ENCODE measurements around the gene PRKAG2.

PRKAG2 gene

DNA sequence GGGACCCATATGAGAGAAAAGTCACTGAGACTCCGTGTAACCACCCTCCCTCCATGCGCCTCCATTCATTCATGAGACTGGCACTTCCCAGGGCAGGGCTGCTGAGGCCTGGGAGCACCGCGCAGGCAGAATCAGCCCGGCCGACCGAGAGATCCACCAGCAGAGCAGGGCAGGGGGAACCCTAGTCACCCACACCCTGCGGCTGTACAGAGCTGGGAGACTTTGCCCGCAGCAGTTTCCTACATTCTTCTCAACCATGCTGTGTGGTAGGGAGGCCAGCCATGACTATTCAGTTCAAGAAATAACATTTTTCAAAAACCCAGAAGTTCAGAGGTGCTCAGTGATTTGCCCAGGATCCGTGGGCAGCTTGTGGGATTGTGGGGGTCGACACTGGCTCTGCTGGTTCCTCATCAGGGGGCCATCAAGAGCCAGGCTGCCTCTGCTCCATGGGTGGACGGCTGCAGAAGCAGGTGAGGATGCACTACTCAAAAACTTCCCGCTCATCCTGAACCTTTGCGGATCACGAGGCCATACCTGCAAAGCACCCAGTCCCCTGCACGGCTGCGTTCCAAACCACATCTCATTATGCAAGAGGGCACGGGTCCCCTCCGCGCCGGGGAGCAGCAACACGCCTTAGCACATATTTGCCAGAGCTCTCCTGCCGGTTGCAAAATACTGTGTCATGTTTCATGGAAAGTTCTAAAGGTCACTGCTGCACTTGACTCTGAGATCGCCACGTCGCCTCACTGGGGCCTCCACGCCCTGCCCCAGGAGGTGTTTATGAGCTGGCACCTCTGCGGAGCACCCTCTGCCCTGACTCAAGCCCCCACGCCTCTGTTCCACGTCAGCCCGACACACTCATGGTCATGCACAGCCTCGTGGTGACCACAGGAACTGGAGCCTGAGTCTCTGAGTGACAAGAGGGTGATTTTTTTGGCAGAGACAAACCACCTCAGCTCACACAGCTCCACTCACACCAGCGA is 132.0 kb downstream of the PRKAG2 start:
- DNase-seq (ENCODE audit: low read depth), result no peak

DNA sequence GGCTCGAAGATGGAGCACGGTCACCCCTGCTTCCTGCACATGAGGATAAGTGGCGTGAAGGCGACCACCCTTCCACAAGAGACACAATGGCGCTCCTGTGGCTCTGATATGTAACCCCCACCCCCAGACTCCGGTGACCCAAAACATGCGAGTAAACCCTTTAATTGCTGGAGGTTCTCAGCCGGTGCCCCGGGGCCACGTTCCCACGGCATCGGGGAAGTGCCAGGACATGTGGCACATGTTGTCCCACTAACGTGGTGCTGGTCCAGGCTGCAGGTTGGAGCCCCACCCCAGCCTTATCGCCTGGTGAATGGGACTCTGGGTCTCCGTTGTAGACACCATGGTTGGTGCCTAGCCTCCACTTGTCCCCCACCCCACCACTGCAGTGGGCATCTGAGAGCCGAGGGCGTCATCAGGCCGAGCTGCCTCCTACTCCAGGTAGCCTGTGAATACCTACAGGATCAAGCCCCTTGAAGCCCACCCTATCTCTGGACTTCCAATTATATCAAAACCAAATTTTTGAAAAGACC is 132.8 kb downstream of the PRKAG2 start:
- no peak for DNase-seq (ENCODE audit: low read depth)

DNA sequence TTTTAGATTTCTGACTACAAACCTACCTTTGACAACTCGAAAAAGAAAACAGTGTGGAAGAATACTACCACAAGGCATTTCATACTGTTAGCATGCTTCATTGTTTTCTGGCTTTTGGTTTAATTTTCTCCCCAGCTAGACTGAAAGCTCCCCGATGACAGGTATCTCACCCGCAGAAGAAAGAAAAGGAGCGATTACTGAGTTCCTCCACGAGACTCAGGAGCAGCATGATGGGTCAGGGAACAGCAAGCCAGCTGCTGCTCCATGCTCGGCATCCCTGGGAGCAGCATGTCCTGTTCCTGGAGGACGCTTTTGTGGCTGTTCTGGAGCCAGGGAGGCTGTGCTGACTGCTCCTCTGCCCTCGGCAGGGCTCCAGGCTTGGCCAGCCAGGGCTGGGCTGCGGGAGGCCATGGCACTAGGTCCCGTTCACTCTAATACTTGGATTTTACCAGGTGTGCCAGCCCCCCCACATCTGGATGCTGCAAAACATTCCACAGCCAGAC is 133.4 kb downstream of the PRKAG2 start:
- DNase-seq (ENCODE audit: low read depth), result no peak

DNA sequence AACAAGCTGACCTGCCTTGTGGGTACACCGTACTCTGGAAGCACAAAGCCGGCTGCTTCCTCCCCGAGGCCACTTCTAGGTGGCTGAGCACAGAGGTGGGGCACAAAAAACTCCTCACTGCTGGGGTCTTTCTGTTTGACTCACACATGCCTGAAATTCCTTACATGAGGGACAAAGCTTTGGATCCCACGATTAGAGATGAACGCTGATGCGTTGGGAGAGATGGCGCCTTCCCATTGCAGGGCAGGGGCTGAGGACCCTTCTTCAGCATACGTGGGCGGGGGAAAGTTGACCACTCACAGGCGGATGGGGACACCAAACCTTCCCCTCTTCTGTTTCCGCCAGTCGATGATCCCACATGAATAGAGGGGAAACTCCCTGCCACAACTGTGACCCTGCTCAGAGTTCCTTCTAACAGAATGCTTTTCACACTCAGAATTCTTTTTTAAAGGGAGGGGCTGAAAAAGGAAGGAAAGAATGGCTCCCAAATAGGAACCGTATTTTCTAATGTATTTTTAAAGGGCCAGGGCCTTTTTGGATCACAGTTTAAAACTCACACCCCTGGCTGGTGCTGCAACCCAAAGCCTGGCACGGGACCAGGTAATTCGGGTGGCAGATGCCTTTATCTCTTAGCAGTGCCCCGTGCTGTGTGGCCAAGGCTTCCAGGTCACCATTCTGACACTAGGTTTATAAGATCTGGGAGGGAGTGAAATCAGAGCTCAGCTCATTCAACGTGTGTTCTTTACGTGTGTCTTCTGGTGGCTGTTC is 134.0 kb downstream of the PRKAG2 start:
- no peak for DNase-seq (ENCODE audit: low read depth)

DNA sequence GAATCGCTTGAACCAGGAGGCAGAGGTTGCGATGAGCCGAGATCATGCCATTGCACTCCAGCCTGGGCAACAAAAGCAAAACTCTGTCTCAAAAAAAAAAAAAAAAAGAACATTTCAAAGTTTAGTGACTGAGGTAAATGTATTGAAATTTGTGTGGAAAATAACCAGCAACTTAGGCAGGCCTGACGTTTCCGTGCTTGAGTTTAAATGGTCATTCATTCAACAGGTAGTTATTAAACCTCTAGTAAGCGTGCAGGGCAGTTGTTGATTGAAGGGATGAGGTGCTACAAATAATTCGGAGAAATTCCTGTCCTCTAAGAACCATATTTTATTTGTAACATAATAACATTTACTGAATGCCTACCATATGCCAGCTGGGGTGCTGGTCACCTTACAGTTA is 135.3 kb downstream of the PRKAG2 start:
- no peak for DNase-seq (ENCODE audit: low read depth)

DNA sequence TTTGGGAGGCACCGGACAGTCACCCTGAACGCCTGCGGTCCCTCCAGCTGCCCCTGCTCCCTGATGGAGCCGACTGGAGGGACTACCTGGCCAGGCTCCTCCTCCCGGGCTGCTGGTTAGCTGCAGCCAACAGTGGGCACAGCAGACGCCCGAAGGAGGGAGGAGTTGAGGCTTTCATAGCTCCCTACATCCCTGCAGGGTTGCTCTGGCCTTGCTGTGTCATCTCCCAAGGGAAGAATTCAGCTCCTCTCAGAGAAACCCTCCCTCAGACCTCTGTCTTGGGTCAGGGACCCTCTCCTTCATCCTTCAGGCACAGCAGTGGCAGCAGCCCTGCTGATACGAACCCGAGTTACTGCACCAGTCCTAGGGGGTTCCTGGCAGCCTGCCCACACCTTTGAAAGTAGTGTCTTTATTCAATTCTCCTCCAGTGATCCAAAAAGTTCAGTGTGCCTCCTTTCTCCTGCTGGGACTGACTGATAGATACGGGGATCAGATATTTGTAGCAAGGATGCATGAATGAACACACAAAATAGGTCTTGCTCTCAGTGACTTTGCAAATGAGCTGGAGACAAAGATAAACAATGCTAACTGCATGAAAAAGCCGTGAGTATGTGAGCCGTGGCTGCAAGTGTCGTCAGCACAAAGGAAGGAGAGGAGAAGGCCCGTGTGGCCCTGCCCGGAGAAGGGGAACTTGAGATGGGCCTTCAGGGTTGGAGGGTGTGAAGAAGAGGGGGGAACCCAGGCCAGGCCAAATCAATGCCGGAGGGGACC is 136.6 kb downstream of the PRKAG2 start:
- DNase-seq (ENCODE audit: low read depth), result no peak

DNA sequence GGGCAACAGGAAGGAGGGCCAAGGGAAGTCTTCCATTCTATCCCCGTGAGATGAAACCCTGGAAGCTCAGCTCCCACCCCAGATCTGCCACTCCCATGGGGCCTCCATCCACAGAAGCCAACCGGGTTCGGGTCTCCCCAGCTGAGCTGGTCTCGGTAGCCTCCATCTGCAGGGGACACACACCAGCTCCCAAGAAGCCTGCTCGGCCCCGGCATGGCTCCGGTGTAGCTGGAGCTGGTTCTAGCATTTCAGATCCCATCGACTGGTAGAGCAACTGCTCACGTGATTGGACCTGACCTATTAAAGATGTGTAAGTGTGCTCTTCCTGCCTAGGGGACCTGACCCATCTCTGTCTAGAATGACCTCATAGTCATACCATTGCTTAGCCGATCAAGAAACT is 138.0 kb downstream of the PRKAG2 start:
- DNase-seq (ENCODE audit: low read depth), result no peak

DNA sequence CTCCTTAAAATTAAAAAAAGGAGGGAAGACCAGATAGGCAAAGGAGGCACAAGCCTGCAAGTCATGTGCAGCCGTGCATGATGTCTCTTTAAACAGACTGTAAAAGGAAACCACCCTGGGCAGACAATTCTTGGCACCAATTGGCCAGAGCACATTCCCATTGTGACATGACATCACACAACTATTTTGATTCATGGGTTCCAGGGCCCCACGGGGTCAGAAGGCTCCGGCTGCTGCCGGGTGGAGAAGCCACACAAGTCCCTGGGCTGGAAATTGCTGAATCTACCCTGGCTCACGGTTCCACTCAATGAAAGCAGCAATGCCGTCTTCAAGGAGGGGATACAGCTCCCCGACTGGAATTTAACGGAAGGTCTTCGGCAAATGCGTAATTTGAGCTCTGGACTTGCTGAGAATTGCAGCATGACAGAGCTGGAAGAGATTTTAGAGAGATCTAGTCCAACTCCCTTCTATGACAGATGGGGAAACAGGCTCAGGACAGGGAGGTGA is 140.5 kb downstream of the PRKAG2 start:
- DNase-seq (ENCODE audit: low read depth), result peak; percentile 90

DNA sequence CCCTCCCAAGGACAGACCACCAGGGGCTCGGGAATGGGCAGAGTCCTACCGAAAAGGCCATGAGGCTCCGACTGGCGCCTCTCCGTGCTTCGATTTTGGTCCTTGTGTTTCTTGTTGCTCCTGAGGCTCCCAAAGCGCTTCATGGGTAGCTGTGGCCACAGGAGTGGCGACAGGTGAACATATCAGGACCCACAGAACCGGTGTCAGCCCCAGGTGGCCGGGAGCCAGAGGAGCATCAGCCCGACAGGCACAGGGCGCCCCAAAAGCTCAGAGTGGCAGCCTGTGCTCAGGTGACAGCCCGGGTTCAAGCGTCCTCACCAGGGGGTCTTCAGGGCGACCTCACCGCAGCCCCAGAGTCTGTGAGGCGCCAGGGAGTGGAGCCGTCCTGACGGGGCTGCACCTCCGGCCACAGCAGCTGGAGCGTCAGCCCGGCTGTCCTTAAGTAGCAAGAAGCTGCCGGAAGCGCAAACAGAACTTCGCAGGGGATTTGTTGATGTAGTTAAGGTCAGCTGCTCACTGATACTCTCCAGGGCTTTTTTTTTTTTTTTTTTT is 141.0 kb downstream of the PRKAG2 start:
- DNase-seq (ENCODE audit: low read depth), result no peak

DNA sequence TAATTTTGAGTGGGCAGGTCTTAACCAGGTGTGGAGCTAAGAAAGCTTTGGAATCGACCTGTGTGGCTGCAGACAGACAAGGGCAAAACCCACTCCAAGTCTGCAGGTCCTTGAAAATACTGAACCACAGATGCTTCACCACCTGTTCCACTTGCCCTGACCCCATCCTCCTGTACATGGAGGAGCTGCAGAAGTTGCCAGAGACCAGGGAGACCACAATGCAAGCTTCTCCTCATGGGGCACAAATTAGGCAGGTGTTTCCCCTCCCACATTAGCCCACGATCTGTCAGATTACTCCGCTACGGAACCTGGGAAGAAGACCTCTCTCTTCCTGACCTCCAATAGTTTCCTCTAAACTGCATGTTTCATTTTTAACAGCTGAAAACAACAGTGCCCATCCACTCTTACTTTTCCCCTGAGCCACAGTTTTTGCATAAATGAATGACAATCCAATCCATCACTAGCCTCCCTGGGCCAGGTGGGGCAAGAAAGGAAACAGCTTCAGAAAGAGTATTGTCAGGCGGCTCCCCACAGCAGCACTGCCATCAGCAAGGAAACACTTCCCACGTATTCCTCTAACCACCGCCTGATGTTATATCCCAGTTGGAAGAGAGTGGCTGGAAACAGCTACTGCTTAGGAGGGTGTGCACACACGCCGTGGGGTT is 141.6 kb downstream of the PRKAG2 start:
- DNase-seq (ENCODE audit: low read depth), result no peak

DNA sequence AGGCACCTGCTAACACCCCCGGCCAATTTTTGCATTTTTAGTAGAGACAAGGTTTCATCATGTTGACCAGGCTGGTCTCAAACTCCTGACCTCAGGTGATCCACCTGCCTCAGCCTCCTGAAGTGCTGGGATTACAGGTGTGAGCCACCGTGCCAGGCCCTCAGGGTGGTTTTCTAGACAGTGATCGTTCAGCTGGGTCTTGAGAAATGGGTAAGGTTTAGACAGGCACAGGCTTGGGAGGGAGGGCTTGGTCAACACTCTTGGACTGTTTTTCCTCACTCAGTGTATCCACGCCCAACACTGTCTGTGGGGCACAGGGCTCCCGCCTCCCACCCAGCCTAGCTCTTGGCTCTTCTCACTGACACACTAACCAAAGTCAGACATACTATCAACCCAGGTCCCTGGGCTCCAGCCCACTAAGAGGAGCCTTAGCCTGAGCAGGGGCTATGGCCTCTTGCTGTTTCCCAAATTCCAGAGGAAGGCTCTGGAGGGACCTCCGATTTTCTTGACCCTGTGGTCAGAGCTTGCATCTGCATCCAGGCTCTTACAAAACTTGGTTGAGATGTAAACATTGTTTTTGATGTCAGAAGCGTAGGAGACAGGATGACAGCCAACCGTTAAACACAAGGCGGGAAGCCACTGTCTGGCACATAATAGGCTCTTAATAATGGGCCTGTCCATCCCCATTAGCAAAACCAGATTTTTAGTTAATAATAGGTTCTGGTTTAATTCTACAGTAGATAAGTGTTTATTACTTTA is 143.9 kb downstream of the PRKAG2 start:
- no peak for DNase-seq (ENCODE audit: low read depth)

DNA sequence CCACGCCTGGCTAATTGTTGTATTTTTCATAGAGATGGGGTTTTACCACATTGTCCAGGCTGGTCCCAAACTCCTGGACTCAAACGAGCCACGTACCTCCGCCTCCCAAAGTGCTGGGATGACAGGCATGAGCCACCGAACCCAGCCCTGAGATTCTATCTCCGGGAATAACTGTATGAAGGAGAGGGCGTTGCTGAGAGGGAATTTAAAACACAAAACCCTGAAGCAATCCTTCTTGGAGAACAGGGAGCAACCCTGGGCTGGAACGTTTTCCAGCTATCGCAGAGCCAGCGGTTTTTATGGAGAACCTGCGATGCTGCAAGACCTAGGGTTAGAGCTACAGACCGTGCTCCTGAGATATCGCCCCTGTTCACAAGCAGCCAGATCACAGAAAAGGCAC is 144.6 kb downstream of the PRKAG2 start:
- DNase-seq (ENCODE audit: low read depth), result no peak

DNA sequence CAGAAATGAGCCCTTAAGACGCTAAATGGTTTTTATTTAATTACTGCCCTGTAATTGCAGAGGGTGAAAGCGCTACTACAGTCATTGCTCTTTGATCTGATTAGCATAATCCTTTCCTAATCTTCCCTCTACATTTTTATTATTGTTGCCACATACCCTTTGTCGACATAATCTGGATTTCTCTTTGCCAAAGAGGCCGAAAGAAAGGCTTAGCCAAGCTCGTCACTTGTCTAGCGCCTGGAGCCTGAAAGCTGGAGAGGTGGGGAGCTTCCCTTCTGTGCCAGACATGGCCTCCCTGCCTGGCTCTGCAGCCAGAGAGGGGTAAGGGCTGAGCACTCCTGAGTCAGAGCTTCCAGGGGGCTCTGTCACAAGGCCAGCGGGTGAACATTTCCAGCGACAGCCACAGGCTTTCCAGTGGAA is 145.9 kb downstream of the PRKAG2 start:
- DNase-seq (ENCODE audit: low read depth), result no peak

DNA sequence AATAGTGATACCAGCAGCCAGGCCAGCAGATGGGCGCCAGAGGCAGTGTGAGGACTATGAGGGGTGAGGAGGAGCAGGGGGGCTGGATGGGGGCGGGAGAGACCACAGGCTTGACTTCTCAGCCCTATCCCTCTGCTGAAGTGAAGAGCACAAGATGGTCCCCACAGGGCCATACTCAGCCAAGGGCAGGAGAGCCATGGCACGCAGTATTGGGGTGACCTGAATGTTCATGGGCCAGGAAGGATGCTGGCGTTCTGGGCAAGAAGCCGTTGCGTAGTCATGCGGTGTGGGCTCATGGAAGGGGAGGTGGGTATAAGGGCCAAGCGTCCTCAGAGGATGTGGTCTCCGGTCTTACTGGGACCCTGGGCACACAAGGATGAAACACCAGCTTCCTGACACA is 146.3 kb downstream of the PRKAG2 start:
- no peak for DNase-seq (ENCODE audit: low read depth)

DNA sequence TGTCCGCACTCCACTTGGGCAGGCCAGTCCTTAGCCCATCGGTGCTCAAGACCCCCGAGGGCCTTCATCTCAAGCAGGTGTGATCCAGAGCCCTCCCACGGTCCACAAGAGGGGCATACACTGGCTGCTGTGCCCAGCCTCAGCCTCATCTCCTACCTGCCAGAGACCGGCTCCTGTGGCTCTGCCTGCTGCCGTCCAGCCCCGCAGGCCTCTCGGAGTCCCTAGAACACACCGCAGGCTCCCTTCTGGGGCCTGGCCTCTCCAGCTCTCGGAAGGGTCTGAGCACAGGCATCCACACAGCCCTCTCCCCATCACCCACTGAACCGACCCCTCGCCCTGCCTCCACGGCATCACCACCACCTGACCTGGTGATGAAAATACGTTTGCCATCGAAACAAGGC is 147.4 kb downstream of the PRKAG2 start:
- DNase-seq (ENCODE audit: low read depth), result no peak

DNA sequence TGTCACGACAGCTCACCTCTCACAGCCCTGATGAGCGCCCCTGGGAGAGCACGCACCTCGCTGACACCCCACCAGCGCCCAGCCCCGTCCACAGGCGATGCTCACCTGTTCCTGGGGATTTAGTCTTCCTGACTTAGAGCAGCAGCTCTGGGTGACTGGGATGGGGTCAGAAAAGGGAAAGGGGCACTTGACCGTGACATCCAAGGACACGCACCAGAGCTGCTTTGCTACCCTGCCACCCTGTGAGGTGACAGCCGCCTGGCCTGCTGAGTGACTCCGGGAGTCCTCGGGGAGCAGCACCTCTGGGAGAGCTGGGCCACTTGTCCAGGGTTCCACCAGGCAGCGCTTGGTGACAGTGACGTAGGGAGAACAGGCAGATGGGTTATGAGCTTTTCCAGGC is 148.2 kb downstream of the PRKAG2 start:
- no peak for DNase-seq (ENCODE audit: low read depth)

DNA sequence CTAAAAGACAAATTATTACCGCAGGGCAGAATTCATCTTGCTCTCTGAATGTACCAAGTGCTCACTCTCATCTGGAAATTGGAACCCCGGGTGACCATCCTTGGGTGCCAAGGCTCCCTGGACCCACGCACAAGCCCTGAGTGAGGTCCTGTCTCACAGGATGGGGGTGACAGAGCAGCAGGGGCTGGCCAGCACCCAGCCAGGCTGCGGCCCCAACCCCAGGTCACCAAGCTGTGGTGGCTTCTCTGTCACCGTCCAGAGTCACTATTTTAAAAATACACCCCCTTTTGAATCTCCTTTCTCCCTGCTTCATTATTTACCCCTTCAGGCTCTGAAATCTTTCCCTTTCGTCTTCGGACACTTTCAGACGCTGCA is 148.6 kb downstream of the PRKAG2 start:
- DNase-seq (ENCODE audit: low read depth), result no peak

DNA sequence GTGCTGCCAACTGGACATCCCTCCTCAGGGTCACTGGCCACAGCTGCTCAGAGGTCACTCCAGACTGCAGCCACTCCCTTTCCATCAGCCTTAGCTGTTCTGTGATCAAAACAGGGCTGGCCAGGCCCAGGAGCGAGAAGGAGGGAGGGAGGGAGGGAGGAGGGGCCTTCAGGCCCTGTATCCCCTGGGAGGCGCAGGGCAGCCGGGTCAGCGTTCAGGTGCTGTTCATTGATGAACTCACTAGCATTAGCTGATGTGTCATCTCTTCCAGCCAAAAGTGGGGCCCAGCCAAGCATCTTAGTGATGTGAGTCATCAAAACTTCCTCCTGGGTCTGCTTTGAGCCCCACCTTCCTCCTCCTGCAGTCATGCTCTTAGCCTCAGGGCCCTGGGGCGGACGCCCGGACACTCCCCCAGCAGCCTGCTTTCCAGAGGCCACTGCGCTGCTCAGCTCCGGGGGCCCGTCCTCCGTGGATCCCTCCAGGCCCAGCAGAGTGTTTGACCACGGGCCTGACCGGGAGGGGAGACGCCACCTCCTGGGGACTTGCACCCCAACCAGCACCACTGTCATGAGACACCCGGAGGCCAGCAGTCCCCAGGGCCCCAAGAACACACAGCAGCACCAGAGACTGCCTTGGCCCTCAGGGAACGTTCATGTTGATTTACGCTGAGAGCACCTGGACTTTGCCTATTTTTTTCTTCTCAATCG is 149.2 kb downstream of the PRKAG2 start:
- DNase-seq (ENCODE audit: low read depth), result peak; percentile 95

All from GM04504 (cell line).